ENCODE results near the gene CNTN5.

CNTN5 gene

GRCh38 chr11:100094121-100094865, 1073.5 kb downstream of the CNTN5 start:
- no peak for DNase-seq (ENCODE audit: low spot score)

- DNase-seq (ENCODE audit: low spot score): no peak
Observed at GRCh38 chr11:100095809-100096208, 1075.1 kb downstream of the CNTN5 start.

GRCh38 chr11:100098560-100098959, 1077.8 kb downstream of the CNTN5 start:
- DNase-seq (ENCODE audit: low spot score): no peak

GRCh38 chr11:100105255-100105981, 1084.7 kb downstream of the CNTN5 start:
- no peak for DNase-seq (ENCODE audit: low spot score)

- DNase-seq (ENCODE audit: low spot score): no peak
Observed at GRCh38 chr11:100105982-100106358, 1085.2 kb downstream of the CNTN5 start.

GRCh38 chr11:100119176-100119575, 1098.4 kb downstream of the CNTN5 start:
- DNase-seq (ENCODE audit: low spot score): no peak

- DNase-seq (ENCODE audit: low spot score): no peak
Observed at GRCh38 chr11:100133114-100133513, 1112.4 kb downstream of the CNTN5 start.

- DNase-seq (ENCODE audit: low spot score): no peak
Observed at GRCh38 chr11:100141201-100141600, 1120.5 kb downstream of the CNTN5 start.

- DNase-seq (ENCODE audit: low spot score): no peak
Observed at GRCh38 chr11:100151944-100152343, 1131.2 kb downstream of the CNTN5 start.

GRCh38 chr11:100152766-100153165, 1132.0 kb downstream of the CNTN5 start:
- DNase-seq (ENCODE audit: low spot score): no peak

- no peak for DNase-seq (ENCODE audit: low spot score)
Observed at GRCh38 chr11:100163471-100163870, 1142.7 kb downstream of the CNTN5 start.

- no peak for DNase-seq (ENCODE audit: low spot score)
Observed at GRCh38 chr11:100174881-100175280, 1154.1 kb downstream of the CNTN5 start.

GRCh38 chr11:100176456-100176855, 1155.7 kb downstream of the CNTN5 start:
- no peak for DNase-seq (ENCODE audit: low spot score)

GRCh38 chr11:100177651-100178050, 1156.9 kb downstream of the CNTN5 start:
- no peak for DNase-seq (ENCODE audit: low spot score)

GRCh38 chr11:100182350-100182749, 1161.6 kb downstream of the CNTN5 start:
- DNase-seq (ENCODE audit: low spot score): no peak

GRCh38 chr11:100182927-100183326, 1162.2 kb downstream of the CNTN5 start:
- no peak for DNase-seq (ENCODE audit: low spot score)

- no peak for DNase-seq (ENCODE audit: low spot score)
Observed at GRCh38 chr11:100185588-100185987, 1164.8 kb downstream of the CNTN5 start.

- no peak for DNase-seq (ENCODE audit: low spot score)
Observed at GRCh38 chr11:100188137-100188783, 1167.5 kb downstream of the CNTN5 start.

- no peak for DNase-seq (ENCODE audit: low spot score)
Observed at GRCh38 chr11:100190395-100190794, 1169.6 kb downstream of the CNTN5 start.

- no peak for DNase-seq (ENCODE audit: low spot score)
Observed at GRCh38 chr11:100192181-100192580, 1171.4 kb downstream of the CNTN5 start.

- DNase-seq (ENCODE audit: low spot score): no peak
Observed at GRCh38 chr11:100203789-100204188, 1183.0 kb downstream of the CNTN5 start.

- no peak for DNase-seq (ENCODE audit: low spot score)
Observed at GRCh38 chr11:100205926-100206325, 1185.2 kb downstream of the CNTN5 start.

GRCh38 chr11:100208207-100208606, 1187.5 kb downstream of the CNTN5 start:
- no peak for DNase-seq (ENCODE audit: low spot score)

Data from CD4-positive, alpha-beta T cell treated with Interleukin-6 at 100 ng/mL for 8 hours (primary cell).